Stimulated activated CD8-positive, alpha-beta memory T cell treated with anti-CD3 and anti-CD28 coated beads, Interleukin-15, amount 100 ng/mL, for 4 hours (primary cell): ENCODE data around the gene SERPINA6.
"Not testable (repeated sequence)": the region's sequence is repeated elsewhere in the genome, so short reads cannot be mapped to it uniquely, and the experiment has no call there.

Experiments
- DNase-seq, 2 donors: peaks; one replicate each; pipeline ENCODE4 v3.0.0-alpha.2; 2020; ENCODE audit warnings: low read depth in 2 of 2

Gene SERPINA6

GRCh38 chr14:94354190-94354589 is 31.1 kb upstream of the SERPINA6 start:
- DNase-seq = not testable (repeated sequence)

- DNase-seq = no peak
These were observed 26.1 kb upstream of the SERPINA6 start for GRCh38 chr14:94349276-94349675.

- no peak for DNase-seq
These were observed 25.7 kb upstream of the SERPINA6 start for GRCh38 chr14:94348836-94349235.

GRCh38 chr14:94346841-94347240 is 23.7 kb upstream of the SERPINA6 start:
- no peak for DNase-seq

- peak; percentile 7 to 49 for DNase-seq
These were observed 23.1 kb upstream of the SERPINA6 start for GRCh38 chr14:94346065-94346786.

GRCh38 chr14:94345344-94346064 is 22.4 kb upstream of the SERPINA6 start:
- DNase-seq = no peak

GRCh38 chr14:94344389-94344788 is 21.3 kb upstream of the SERPINA6 start:
- DNase-seq = no peak

- no peak for DNase-seq
These were observed 20.3 kb upstream of the SERPINA6 start for GRCh38 chr14:94343238-94344005.

GRCh38 chr14:94342334-94342934 is 19.3 kb upstream of the SERPINA6 start:
- no peak for DNase-seq

GRCh38 chr14:94341656-94342333 is 18.7 kb upstream of the SERPINA6 start:
- DNase-seq = no peak

GRCh38 chr14:94340533-94340932 is 17.4 kb upstream of the SERPINA6 start:
- no peak for DNase-seq

- DNase-seq = no peak
These were observed 14.9 kb upstream of the SERPINA6 start for GRCh38 chr14:94338023-94338422.

- no peak for DNase-seq
These were observed 14.1 kb upstream of the SERPINA6 start for GRCh38 chr14:94337274-94337673.

GRCh38 chr14:94334872-94335271 is 11.7 kb upstream of the SERPINA6 start:
- DNase-seq = no peak

- no peak for DNase-seq
These were observed 9.5 kb upstream of the SERPINA6 start for GRCh38 chr14:94332587-94332986.

- no peak for DNase-seq
These were observed 9.0 kb upstream of the SERPINA6 start for GRCh38 chr14:94332063-94332583.

- DNase-seq = no peak
These were observed 8.3 kb upstream of the SERPINA6 start for GRCh38 chr14:94331462-94331861.

GRCh38 chr14:94330857-94331256 is 7.7 kb upstream of the SERPINA6 start:
- no peak for DNase-seq

GRCh38 chr14:94330432-94330831 is 7.3 kb upstream of the SERPINA6 start:
- no peak for DNase-seq

- no peak for DNase-seq
These were observed 6.7 kb upstream of the SERPINA6 start for GRCh38 chr14:94329857-94330256.

GRCh38 chr14:94328196-94328595 is 5.1 kb upstream of the SERPINA6 start:
- DNase-seq = no peak
